NOMO-1 (cell line): ENCODE data around the gene DLGAP3.

Experiments used
- DNase-seq, 2 experiments: peaks; one replicate each; lab custom pipeline; 2025; ENCODE audit not compliant: unreplicated experiment in 2 of 2; lab: John Stamatoyannopoulos, UW

DLGAP3 gene

DNA sequence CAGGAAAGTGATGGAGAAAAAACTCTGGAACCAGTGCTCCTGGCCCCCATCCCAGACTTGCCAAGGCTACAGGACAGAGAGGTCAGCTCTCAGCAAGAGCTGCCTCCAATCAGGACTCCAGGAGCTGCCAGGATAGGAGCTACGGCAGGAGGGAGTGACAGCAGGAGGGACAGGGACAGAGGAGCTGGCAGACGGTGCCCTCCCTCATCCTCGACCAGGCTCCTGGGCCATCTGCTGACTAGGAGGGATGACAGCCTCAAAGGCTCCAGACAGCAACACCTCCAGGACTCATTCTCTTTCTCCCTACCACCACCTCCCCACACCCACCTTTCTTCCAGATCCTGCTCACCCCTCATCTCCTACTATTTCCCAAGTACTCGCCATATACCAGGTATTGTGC, 22.7 kb downstream of the DLGAP3 start:
- DNase-seq, result no peak

DNA sequence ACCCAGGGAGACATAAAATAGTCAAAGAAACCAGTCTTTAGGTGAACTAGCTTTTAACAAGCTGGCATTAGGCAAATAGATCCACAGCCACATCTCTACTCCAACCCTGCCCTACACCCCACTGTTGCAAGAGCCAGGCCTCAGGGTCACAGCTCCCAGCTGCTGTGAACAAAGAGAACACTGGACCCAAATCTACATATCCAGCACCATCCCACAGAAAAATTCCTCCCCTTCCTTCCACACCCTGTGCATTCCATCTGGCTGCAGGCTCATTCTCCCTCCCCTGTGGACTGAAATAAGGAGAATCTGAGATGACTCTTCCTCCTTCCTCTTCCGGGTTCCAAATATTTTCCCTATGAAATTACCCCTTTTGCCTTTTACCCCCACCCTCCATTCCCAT, 23.2 kb downstream of the DLGAP3 start:
- DNase-seq, result no peak

DNA sequence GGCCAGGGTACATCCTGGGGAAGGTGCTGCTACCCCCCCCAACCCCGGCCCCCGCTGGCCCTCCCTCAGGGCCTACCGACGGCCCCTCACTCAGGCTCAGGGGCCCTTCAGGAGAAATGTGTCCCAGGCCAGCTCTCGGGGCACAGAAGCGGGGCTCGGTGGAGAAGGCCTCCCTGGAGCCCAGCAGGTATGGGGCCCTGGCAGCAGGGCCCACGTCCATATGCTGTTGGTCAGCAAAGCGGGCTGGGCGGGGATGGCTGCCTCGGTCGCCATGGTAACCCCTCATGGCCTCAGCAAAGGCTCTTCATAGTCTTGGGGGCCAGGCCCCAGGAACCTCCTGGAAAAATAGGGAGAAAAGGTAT, 24.4 kb downstream of the DLGAP3 start:
- DNase-seq, result no peak

DNA sequence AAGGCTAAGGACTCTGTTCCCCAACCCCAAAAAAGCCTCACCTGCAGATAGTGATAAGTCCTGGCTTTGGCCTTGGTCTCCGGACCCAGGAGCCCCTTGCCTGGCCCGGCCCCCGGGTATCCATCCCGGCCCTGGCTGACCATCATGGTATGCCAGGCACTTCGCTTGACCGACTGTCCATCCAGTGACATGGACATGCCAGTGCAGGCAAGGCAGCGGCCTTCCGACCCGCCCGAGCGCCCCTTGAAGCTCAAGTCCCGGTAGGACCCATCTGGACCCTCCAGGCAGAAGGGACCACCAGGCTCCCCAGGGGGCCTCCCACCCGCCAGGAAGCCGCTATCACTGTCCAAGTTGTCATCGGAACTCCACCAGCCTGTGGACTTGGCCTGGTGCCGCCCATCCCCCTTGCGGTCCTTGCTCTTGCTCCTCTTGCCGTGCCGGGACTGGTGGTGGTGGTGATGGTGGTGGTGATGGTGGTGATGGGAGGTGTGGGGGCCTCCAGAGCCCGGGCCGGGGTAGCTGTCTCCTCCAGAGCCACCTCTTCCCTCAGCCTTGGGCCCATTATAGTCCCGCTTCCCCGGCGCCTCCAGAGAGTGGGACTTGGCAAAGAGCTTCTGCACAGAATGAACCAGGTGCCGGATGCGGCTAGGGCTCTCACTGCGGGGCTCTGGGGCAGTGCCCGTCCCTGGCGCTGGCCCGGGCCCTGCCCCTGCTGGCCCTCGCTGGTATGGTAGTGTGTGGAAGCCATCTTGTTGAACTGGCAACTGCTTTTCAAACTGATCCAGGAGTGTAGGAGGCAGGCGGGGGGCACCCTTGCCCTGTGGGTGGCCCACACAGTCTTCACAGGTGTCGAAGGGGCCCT, 25.0 kb downstream of the DLGAP3 start:
- DNase-seq, result no peak

DNA sequence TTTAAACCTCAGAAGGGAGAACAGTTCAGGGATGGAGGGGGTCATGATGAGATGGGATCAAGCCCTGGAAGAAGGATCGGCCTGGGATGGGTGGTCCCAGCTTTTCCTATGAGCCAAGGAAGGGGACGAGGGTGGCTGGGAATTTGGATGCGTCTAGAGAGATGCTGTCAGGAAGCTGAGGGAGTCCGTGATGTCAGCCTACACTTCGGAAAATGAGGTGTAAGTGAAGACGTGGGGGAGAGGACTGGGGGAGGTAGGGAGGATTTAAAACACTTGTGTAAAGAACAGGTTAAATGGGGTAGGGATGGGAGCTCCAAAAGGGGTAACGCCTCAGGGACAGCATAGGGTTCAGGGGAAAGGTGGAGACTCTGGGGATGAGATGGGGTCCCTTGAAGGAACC, 27.5 kb downstream of the DLGAP3 start:
- no peak for DNase-seq

DNA sequence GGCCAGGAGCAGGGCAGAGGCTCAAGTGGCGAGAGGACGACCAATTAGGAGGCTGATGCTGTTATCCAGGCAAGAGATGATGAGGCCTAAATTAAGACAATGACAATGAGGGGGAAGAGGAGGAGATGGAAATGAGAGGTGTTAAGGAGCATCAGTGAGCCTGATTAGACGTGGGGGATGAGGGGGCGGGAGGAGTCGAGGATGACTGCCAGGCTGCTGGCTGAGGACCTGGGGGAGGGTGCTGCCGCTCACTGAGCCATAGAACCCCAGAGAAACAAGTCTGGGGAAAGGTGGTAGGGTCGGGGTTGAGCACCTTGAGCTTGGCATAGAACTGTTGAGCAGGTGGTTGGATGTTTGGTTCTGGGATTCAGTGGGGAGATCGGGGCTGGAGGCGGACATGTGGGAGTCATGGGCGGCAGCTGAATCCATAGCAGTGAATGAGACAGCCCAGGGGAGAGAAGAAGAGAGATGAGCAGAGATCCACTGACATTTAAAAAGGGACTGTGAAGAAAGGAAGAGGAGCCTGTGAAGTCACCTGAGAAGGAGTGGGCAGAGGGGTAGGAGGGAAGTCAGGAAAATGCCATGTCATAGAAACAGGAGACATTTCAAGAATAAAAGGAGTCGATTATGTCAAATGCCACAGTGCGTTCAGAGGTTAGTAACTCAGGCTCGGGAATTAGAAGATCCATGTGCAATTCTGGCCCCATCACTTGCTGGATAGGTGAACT, 28.5 kb downstream of the DLGAP3 start:
- DNase-seq, result no peak

DNA sequence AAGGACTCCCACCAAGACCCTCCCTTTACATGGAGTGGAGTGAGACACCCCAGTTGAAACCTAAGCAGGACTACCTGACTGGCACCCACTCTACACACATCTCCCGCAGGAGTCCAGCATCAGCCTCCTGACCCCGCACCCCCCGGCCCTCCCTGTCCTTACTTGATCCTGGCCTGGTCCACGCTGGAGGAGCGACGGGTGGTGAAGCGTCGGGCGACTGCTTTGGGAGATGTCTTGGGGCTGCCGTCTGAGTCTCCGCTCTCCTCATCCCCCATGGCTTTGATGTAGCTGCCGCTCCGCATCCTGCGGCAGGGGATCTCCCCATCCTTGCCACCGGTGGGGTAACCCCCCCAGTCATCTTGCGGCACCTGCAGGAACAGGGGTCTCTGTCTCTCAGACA, 29.5 kb downstream of the DLGAP3 start:
- DNase-seq, result no peak

DNA sequence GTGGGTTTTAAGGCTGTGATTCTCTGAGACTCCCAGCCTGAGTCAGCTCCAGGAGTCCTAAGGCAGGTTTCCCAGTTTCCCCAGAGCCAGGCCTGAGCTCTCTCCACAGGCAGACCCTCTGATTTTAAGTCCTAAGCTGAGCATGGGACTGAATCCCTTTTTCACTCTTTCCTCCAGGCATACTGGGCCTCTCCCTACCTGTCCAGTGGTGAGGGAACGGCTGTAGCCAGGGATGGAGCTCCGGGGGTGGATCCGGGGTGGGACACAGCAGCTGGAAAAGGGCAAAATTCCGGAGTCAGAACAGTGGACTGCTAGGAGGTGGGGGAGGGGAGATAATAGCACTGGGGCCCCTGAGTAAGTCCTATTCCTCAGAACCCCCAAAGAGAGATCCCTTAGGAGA, 30.0 kb downstream of the DLGAP3 start:
- no peak for DNase-seq

DNA sequence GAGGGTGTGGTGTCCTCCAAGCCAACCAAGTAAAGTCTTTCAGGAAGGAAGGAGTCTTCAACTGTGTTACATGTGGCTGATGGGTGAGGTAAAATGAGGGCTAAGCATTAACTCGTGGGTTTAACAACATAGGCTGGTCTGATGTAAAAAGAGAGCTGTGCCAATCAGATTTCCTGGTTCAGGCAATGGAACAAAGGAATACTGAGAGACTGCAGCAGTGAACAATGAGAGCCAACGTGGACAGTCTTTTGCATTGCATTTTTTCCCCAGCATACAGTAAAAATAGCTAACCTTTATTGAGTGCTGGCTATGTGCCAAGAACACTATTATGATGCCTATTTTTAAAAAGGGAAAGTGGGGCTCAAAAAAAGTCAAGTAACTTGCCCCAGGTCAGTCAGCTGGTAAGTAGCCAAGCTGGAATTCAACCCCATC, 31.1 kb downstream of the DLGAP3 start:
- DNase-seq, result no peak

DNA sequence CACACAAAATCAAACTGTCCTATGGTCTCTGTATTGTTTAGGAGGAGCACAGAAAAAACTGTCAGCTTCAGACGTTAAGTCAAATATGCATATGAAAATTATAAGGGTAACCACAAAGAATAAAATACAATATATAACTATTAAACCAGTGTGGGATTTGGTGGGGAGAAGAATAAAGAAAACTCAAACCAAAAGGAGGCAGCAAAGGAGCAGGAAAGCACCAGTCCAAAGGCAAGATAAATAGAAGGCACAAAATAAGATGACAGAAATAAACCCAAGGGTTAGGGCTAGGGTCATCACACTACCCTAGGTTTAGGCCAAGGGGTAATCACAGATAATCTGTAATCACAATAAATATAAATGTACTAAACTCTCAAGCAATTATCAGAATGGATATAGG, 32.8 kb downstream of the DLGAP3 start:
- no peak for DNase-seq

DNA sequence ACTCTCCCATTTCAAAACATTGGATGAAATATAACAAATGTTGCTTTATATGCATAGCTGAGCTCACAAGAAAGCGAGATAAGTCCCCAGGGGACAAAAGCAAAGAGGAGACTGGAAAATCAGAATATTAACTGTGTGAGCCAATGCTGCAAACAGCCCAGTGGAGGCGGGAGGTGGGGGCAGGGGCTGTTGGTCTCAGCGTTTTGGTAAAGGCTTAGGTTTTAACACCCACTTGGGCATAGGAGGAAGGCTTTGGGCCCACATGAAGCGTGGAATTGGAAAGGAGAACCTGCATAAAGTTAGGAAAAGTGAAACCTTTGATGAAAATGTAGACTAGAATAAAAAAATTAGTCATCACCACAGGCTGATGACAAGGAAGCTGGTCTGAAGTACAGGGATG, 39.7 kb downstream of the DLGAP3 start:
- DNase-seq, result no peak

DNA sequence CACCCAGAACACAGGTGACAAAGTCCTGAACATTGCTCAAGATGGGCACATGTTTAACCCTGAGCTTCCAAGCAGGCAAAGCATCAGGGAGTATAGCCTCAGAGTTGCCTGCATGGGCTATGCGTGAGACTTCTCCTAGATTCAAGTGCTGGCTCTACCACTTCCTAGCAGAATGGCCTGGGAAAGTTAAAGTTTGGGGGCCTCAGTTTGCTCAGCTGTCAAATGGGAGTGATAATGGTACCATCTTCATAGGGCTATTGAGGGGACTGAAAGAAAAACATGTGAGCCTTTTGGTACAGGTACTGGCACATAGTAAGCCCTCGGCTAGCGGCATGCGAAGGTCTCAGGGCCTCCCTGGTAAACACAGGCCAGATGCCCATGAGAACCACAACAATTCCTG, 41.9 kb downstream of the DLGAP3 start:
- DNase-seq, result no peak

DNA sequence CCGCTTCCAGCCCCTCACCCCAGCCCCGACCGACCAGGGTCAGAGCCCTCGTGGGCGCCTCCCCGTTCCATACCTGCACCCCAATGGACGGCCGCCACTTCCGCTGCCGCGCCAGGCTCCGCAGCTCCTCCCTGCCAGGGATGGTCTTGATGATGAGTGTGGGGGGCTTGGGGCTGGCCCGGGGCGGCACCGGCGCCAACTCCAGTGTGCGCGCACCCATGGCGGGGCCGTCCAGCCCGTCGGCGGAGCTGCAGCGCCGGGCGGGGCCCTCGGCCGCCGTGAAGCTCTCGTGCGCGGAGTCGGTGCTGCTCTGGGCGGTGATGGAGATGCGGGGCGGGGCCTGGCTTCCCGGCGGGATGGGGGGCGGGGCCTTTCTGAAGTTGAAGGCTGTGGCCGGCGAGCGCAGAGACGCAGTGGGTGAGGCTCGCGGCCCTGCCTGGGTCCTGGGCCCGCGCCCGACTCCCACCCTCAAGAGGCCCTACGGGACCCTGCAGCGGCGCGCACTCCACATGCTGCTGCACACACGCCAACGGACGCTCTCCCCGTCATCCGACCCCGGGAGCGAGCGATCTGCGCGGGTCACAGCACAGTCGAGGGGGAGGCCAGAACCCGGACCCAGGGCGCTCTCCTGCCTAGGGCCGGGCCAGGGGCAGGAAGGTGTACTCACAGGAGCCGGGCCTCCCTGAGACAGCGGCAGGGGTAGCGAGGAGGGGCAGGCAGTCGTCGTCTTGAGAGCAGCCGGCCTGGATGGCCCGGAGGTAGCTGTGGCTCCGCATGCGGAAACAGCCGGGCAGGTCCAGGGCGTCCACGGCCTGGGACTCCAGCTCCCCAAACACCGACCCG, 43.8 kb downstream of the DLGAP3 start:
- DNase-seq, result no peak

DNA sequence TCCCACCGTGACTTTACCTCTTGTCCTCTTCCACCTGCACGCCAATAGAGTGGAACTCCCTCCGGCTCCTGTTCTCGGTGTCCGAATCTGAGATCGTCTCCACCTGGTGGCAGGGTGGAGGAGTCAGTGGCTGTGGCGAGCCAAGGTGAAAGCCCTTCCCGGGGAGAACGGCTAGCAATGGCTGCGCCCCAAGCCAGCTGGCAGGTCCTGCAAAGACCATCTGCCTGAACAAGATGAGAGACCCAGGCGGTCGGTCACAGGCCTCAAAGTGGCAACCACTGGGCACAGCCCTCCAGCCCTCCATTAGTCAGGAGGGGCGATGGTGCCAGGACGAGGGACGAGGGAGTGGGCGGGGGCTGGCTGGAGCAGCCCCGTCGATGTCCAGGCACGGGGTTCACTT, 44.5 kb downstream of the DLGAP3 start:
- no peak for DNase-seq

DNA sequence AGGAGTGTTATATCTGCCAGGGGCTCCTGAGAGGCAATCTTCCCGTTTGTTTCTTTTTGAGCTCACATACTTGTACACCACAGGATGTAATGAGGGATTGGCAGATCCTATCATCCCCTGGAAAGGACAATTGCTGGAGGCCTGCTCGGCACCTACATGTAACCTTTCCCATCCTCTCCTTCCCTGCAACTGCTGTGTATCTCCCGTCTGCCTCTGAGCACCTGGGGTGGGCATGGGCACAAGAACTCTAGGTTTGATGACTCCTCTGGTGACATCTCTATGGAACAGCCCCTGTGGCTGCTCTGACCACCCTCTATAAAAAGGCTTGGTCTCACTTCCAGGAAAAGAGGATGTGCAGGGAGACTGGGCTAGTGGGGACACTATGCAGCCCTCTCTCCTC, 44.9 kb downstream of the DLGAP3 start:
- no peak for DNase-seq

DNA sequence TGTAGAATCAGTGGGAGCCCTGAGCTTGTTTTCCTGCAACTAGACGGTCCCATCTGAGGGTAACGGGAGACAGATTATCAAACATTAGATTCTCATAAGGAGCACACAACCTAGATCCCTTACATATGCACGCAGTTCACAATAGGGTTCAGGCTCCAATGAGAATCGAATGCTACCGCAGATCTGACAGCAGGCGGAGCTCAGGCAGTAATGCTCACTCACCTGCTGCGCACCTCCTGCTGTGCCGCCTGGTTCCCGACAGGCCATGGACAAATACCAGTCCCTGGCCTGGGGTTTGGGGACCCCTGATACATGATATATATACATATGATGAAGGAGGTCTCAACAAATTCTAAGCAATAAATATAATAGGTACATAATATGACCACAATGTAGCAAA, 50.2 kb downstream of the DLGAP3 start:
- no peak for DNase-seq

DNA sequence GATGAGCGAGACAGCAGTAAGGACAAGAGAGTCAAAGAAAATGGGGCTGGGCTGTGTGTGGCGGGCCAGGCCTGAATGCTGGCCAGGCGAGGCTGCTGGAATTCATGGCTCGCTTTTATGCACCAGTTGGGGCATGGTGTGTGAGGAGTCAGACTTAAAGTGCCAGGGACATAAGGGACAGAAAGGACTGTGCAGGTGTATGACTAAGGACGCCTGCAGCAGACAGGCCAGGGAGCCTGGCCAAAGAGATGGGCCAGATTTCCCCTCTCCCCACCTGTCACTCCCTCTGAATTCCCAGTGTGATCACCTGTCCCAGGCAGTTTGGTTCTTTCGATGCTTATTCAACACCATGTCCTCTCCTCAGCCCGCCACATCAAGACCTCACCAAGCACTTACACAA, 53.0 kb downstream of the DLGAP3 start:
- no peak for DNase-seq

DNA sequence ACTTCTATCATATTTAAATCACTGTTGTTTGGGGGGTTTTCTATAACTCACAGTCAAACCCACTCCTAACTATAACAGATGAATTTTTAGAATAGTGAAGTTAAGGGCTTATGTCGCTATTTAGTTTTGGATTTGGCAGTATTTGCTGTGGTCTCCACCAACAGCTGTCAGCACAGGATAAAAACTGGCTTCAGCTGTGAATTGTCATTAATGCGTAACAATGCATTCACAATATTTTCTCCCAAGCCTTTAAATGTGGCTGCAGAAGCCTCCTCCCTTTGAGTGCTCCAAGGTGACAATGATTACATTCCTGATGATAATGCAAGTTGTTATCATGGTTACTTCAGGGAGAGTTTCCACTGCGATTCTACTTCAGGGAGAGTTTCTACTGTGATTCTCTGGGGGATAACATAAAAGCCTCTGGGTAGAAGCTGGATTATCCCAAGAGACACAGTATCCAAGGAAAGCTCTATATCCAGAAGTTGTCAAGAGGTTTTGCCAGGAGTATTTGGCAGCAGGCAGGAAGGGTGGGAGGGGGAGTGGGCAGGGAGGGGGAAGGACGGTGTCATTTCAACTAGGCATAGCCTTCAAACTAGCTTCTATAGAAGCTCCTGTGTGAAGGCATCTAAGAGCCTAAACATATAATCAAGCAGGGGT, 55.0 kb downstream of the DLGAP3 start:
- DNase-seq, result no peak

DNA sequence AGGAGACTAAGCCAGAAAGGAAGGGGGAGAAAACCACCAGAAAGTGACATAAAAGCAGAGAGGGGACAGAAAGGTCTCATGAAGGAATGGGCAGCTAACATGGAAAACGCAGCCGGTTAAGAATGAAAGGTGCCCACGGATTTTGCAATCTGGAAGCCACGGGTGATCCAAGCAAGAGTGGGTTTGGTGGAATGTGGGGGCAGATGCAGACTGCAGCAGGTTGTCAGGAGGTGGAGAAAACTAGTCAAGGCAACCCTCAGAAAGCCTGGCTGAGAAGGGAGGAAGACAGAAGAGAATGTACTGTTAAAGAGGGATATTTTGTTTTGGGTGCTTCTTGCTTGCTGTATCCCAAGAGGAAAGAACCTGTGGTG, 57.3 kb downstream of the DLGAP3 start:
- DNase-seq, result no peak

DNA sequence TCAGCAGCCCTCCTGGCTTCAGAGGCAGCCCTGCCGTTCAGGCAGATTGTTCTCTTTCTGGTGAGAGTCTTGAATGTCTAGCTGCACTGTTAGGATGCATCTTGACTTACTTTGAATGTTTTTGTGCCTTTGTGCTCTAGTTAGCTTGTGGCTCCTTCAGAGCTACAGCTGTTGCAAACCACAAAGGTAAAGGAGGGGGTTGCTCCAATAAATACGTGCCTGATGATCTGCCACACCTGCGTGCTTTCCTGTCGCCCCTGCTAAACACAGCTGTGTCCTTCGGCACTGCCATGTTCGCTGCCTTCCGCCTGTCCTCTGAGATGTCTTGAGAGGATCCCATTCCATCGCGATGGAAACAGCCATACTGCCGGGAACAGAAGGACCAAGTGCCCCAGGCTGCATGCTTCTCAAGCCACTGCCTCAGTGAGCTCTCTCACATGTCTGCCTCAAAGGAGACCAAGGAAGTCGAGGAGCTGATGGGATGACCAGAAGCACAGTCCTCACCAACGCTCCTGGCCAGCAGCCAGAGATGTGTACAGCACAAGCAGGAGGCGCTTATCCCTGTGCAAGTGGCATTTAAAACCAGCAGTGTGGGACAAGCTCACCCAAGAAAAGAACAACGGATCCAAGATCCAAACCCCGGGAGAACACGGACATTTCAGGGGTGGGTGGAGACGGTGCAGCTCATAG, 57.9 kb downstream of the DLGAP3 start:
- no peak for DNase-seq
